Fibroblast of lung (primary cell): ENCODE results near the gene SEMG1. TPM values are rescaled to one million over a fixed set of nuclear protein-coding genes. Genes with fewer than 3 reads are reported as not detected.
A peak's percentile ranks its signal among the peaks of the same experiment; 100 is the strongest.

Experiments
- DNase-seq, 2 donors: peaks; one replicate each; pipeline versions ENCODE4 v3.0.0 to v3.0.0-alpha.2; 2010; ENCODE audit warnings: low read depth in 2 of 2
- H2AFZ ChIP-seq: 2 replicates; pipeline ENCODE4 v1.5.1; 2012; ENCODE audit warnings: low read length, control low read depth, inconsistent platforms
- H3K27ac ChIP-seq: 2 replicates; pipeline ENCODE4 v1.5.1; 2011; ENCODE audit warnings: low read length, control low read depth; ENCODE audit not compliant: insufficient read depth
- H3K27me3 ChIP-seq: 2 replicates; pipeline ENCODE4 v1.5.1; 2011; ENCODE audit warnings: mild to moderate bottlenecking, low read length; ENCODE audit not compliant: control insufficient read depth, insufficient read depth
- H3K36me3 ChIP-seq: 2 replicates; pipeline ENCODE4 v1.5.1; 2011; ENCODE audit warnings: low read length; ENCODE audit not compliant: control insufficient read depth, insufficient read depth
- H3K4me1 ChIP-seq: 2 replicates; pipeline ENCODE4 v1.5.1; 2011; ENCODE audit warnings: low read length; ENCODE audit not compliant: control insufficient read depth, insufficient read depth; ENCODE audit errors: extremely low read depth
- H3K4me2 ChIP-seq: 2 replicates; pipeline ENCODE4 v1.5.1; 2011; ENCODE audit warnings: low read length, control low read depth; ENCODE audit not compliant: insufficient read depth; ENCODE audit errors: extremely low read depth
- H3K4me3 ChIP-seq, 4 experiments: fragments of 200-600 bp in 1 of 4; sonication (generic) in 1 of 4; replicated peaks in 1 of 4; 2 replicates each; pipeline ENCODE4 v1.5.1; 2011 to 2016; ENCODE audit warnings: low read length in 4 of 4, low read depth in 3 of 4, mild to moderate bottlenecking in 3 of 4, control low read depth in 2 of 4, inconsistent platforms in 1 of 4, mixed read lengths in 1 of 4; ENCODE audit not compliant: insufficient read depth in 1 of 4; ENCODE audit errors: control extremely low read depth in 1 of 4
- H3K79me2 ChIP-seq: 2 replicates; pipeline ENCODE4 v1.5.1; 2012; ENCODE audit warnings: mild to moderate bottlenecking, low read length, inconsistent platforms; ENCODE audit not compliant: control insufficient read depth, insufficient read depth
- H3K9ac ChIP-seq: 2 replicates; pipeline ENCODE4 v1.5.1; 2011; ENCODE audit warnings: mild to moderate bottlenecking, low read length, control low read depth; ENCODE audit not compliant: insufficient read depth
- H3K9me3 ChIP-seq: 2 replicates; pipeline ENCODE4 v1.5.1; 2012; ENCODE audit warnings: low read depth, low read length; ENCODE audit not compliant: control insufficient read depth, insufficient read depth
- H4K20me1 ChIP-seq: 2 replicates; pipeline ENCODE4 v1.5.1; 2011; ENCODE audit warnings: low read length; ENCODE audit not compliant: control insufficient read depth, insufficient read depth; ENCODE audit errors: extremely low read depth
- CTCF ChIP-seq, 2 donors: IDR thresholded peaks in 1 of 2; conservative IDR thresholded peaks in 1 of 2; 1 replicate in 1 of 2; 2 replicates in 1 of 2; pipeline ENCODE4 v1.5.1; 2011 to 2012; ENCODE audit warnings: low read length in 2 of 2, control low read depth in 1 of 2, inconsistent platforms in 1 of 2, low read depth in 1 of 2, mild to moderate bottlenecking in 1 of 2
- EZH2 ChIP-seq: IDR thresholded peaks from 2 replicates; pipeline ENCODE4 v1.5.1; 2012; ENCODE audit warnings: low read length, control low read depth, mild to moderate bottlenecking; ENCODE audit errors: missing control alignments
- polyA plus RNA-seq, 2 donors: library from polyadenylated mRNA; depleted of rRNA in 1 of 2; stranded (reverse) in 1 of 2; unstranded in 1 of 2; fragments of >200 nt; gene quantifications; 2 replicates each; pipeline ENCODE4 v1.2.1, GENCODE V29; 2011 to 2012; ENCODE audit warnings: missing spikeins in 1 of 2
- total RNA-seq: library from RNA; depleted of rRNA; stranded (reverse); fragments of >200 nt; gene quantifications from 2 replicates; pipeline ENCODE4 v1.2.1, GENCODE V29; 2014

Gene SEMG1
- total and polyA plus RNA-seq, 2 donors (not counting 1 experiment from before 2014, with no cell fraction given), result not detected

GRCh38 chr20:45164906-45165305, 41.9 kb upstream of the SEMG1 start:
- H3K4me3 ChIP-seq, result no peak overlapping the region
- no peak overlapping the region for H3K27ac ChIP-seq
- H3K9ac ChIP-seq, result no peak overlapping the region
- H3K4me1 ChIP-seq, result no peaks in the 10 kb centered on the region
- no peak overlapping the region for H2AFZ ChIP-seq
- no peak overlapping the region for H3K4me2 ChIP-seq
- H3K9me3 ChIP-seq, result no peaks in the 10 kb centered on the region
- H4K20me1 ChIP-seq, result no peaks in the 10 kb centered on the region
- H3K36me3 ChIP-seq, result no peaks in the 10 kb centered on the region
- no peaks in the 10 kb centered on the region for H3K79me2 ChIP-seq
- no peaks in the 10 kb centered on the region for H3K27me3 ChIP-seq
- no peak for DNase-seq
- TF ChIP-seq CTCF (conservative IDR thresholded peaks at IDR 0.05 in 1 of 2, IDR thresholded peaks at IDR 0.05 in 1 of 2; ENCODE audit: low read depth in 1 of 2, low read length in 2 of 2) (no peak), EZH2 (no peak)

- no peak for TF ChIP-seq CTCF (conservative IDR thresholded peaks at IDR 0.05 in 1 of 2, IDR thresholded peaks at IDR 0.05 in 1 of 2; ENCODE audit: low read depth in 1 of 2, low read length in 2 of 2)
- TF ChIP-seq EZH2, result no peak
- Histone ChIP-seq H3K9me3 (no peaks in the 10 kb centered on the region), H3K27me3 (peaks cover 3% of the 10 kb centered on the region), H3K4me2 (no peak overlapping the region), H3K4me1 (no peaks in the 10 kb centered on the region), H2AFZ (no peak overlapping the region), H4K20me1 (no peaks in the 10 kb centered on the region), H3K27ac (no peak overlapping the region), H3K36me3 (no peaks in the 10 kb centered on the region), H3K9ac (no peak overlapping the region), H3K4me3 (no peak overlapping the region), H3K79me2 (no peaks in the 10 kb centered on the region)
- no peak for DNase-seq
Measured at GRCh38 chr20:45173522-45173921, 33.3 kb upstream of the SEMG1 start.

- Histone ChIP-seq H3K9ac (no peak within 1 kb of the TSS), H3K27me3 (peaks cover 3% of the 10 kb centered on the region), H3K4me2 (no peak within 1 kb of the TSS), H3K27ac (no peak within 1 kb of the TSS), H3K79me2 (no peaks in the 10 kb centered on the region), H3K9me3 (no peaks in the 10 kb centered on the region), H3K4me1 (no peaks in the 10 kb centered on the region), H4K20me1 (no peaks in the 10 kb centered on the region), H3K4me3 (no peak within 1 kb of the TSS), H2AFZ (no peak within 1 kb of the TSS), H3K36me3 (no peaks in the 10 kb centered on the region)
- peak in 1 of 2 donors; percentile 5 for DNase-seq
- no peak for TF ChIP-seq CTCF (conservative IDR thresholded peaks at IDR 0.05 in 1 of 2, IDR thresholded peaks at IDR 0.05 in 1 of 2; ENCODE audit: low read depth in 1 of 2, low read length in 2 of 2)
- no peak for TF ChIP-seq EZH2
Measured at GRCh38 chr20:45174434-45175364, 32.1 kb upstream of the SEMG1 start, which contains the start of gene PI3. Gene PI3 (plus strand): TSS chr20:45174902. CDS start chr20:45174923, 21 bp downstream.
